ENCODE data around the gene FAXC.

The FAXC gene

GRCh38 chr6:99346595-99346994, 2.9 kb downstream of the FAXC start:
- Histone ChIP-seq H3K79me2 (ENCODE audit: low read length) (no peaks in the 10 kb centered on the region), H3K4me1 (ENCODE audit: low read length) (no peaks in the 10 kb centered on the region), H3K4me3 (ENCODE audit: low read length) (no peak overlapping the region), H3K27ac (ENCODE audit: low read length) (no peak overlapping the region), H4K20me1 (ENCODE audit: insufficient read depth, low read length) (no peaks in the 10 kb centered on the region), H3K9ac (ENCODE audit: low read length) (no peak overlapping the region), H3K36me3 (replicated peaks; ENCODE audit: insufficient read depth, low read length) (no peaks in the 10 kb centered on the region), H3K9me2 (replicated peaks; ENCODE audit: insufficient read depth, low read length) (no peaks in the 10 kb centered on the region), H2AFZ (ENCODE audit: low read length) (no peak overlapping the region), H3F3A (ENCODE audit: insufficient read depth, low read length) (peaks cover 6% of the 10 kb centered on the region; the same call in 1 of the 2 replicates), H3K4me2 (ENCODE audit: low read depth, low read length) (no peak overlapping the region), H3K9me3 (replicated peaks; ENCODE audit: insufficient read depth, low read length) (no peaks in the 10 kb centered on the region), H3K27me3 (replicated peaks; ENCODE audit: insufficient read depth, low read length) (no peaks in the 10 kb centered on the region)
- TF ChIP-seq CTCF (IDR thresholded peaks at IDR 0.05; ENCODE audit: low read length), result no peak
- TF ChIP-seq EZH2 (optimal IDR thresholded peaks at IDR 0.05; ENCODE audit: low read depth, low read length), result no peak
- no peak for TF ChIP-seq EZH2phosphoT487 (IDR thresholded peaks at IDR 0.05; ENCODE audit: low read length)
- no peak for DNase-seq

DNA sequence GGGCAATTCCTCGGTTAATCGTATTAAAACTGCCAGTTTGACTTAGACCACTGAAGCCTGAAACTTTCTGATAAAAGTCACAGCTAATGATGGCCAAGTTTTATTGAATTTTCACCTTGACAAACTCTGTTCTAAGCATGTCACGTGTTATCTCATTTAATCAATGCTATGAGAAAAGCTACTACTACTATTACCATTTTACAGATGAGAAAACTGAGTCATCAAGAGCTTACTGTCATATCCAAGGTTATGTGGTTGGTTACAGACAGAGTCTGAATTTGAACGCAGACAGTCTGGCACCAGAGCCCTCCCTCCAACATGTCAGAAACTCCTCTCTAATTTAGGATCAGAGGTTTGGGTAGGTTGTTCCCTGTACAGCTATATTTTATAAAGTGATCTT, 4.3 kb downstream of the FAXC start:
- Histone ChIP-seq H3K4me3 (ENCODE audit: low read length) (no peak overlapping the region), H3K4me2 (ENCODE audit: low read depth, low read length) (no peak overlapping the region), H4K20me1 (ENCODE audit: insufficient read depth, low read length) (no peaks in the 10 kb centered on the region), H3K4me1 (ENCODE audit: low read length) (no peaks in the 10 kb centered on the region), H2AFZ (ENCODE audit: low read length) (no peak overlapping the region), H3K9ac (ENCODE audit: low read length) (no peak overlapping the region), H3K36me3 (replicated peaks; ENCODE audit: insufficient read depth, low read length) (no peaks in the 10 kb centered on the region), H3K9me2 (replicated peaks; ENCODE audit: insufficient read depth, low read length) (no peaks in the 10 kb centered on the region), H3K9me3 (replicated peaks; ENCODE audit: insufficient read depth, low read length) (no peaks in the 10 kb centered on the region), H3F3A (ENCODE audit: insufficient read depth, low read length) (peaks cover 6% of the 10 kb centered on the region; the same call in 1 of the 2 replicates), H3K27ac (ENCODE audit: low read length) (no peak overlapping the region), H3K79me2 (ENCODE audit: low read length) (no peaks in the 10 kb centered on the region), H3K27me3 (replicated peaks; ENCODE audit: insufficient read depth, low read length) (no peaks in the 10 kb centered on the region)
- DNase-seq, result no peak
- TF ChIP-seq EZH2phosphoT487 (IDR thresholded peaks at IDR 0.05; ENCODE audit: low read length) (no peak), EZH2 (optimal IDR thresholded peaks at IDR 0.05; ENCODE audit: low read depth, low read length) (no peak), CTCF (IDR thresholded peaks at IDR 0.05; ENCODE audit: low read length) (no peak)

- Histone ChIP-seq H3K9me3 (replicated peaks; ENCODE audit: insufficient read depth, low read length) (no peaks in the 10 kb centered on the region), H3K4me1 (ENCODE audit: low read length) (no peaks in the 10 kb centered on the region), H4K20me1 (ENCODE audit: insufficient read depth, low read length) (no peaks in the 10 kb centered on the region), H3F3A (ENCODE audit: insufficient read depth, low read length) (peaks cover 6% of the 10 kb centered on the region; the same call in 1 of the 2 replicates), H3K36me3 (replicated peaks; ENCODE audit: insufficient read depth, low read length) (no peaks in the 10 kb centered on the region), H2AFZ (ENCODE audit: low read length) (no peak overlapping the region), H3K79me2 (ENCODE audit: low read length) (no peaks in the 10 kb centered on the region), H3K4me2 (ENCODE audit: low read depth, low read length) (no peak overlapping the region), H3K9me2 (replicated peaks; ENCODE audit: insufficient read depth, low read length) (no peaks in the 10 kb centered on the region), H3K4me3 (ENCODE audit: low read length) (no peak overlapping the region), H3K27ac (ENCODE audit: low read length) (no peak overlapping the region), H3K9ac (ENCODE audit: low read length) (no peak overlapping the region), H3K27me3 (replicated peaks; ENCODE audit: insufficient read depth, low read length) (no peaks in the 10 kb centered on the region)
- no peak for DNase-seq
- no peak for TF ChIP-seq EZH2 (optimal IDR thresholded peaks at IDR 0.05; ENCODE audit: low read depth, low read length)
- TF ChIP-seq EZH2phosphoT487 (IDR thresholded peaks at IDR 0.05; ENCODE audit: low read length), result no peak
- TF ChIP-seq CTCF (IDR thresholded peaks at IDR 0.05; ENCODE audit: low read length), result no peak
Observed at GRCh38 chr6:99344289-99344688, 5.2 kb downstream of the FAXC start.
